Measurements from ENCODE around the gene TMC6. TPM values are rescaled to one million over a fixed set of nuclear protein-coding genes. Genes with fewer than 3 reads are reported as not detected.

The TMC6 gene
- total RNA-seq, 1 donor from 2014 or later = 19.6 TPM

- no peak overlapping the region for H3K27ac Mint-ChIP-seq (ENCODE audit: unreplicated experiment)
- DNase-seq (ENCODE audit: low spot score) = peak; percentile 60
- TF ChIP-seq, protein P1, sequence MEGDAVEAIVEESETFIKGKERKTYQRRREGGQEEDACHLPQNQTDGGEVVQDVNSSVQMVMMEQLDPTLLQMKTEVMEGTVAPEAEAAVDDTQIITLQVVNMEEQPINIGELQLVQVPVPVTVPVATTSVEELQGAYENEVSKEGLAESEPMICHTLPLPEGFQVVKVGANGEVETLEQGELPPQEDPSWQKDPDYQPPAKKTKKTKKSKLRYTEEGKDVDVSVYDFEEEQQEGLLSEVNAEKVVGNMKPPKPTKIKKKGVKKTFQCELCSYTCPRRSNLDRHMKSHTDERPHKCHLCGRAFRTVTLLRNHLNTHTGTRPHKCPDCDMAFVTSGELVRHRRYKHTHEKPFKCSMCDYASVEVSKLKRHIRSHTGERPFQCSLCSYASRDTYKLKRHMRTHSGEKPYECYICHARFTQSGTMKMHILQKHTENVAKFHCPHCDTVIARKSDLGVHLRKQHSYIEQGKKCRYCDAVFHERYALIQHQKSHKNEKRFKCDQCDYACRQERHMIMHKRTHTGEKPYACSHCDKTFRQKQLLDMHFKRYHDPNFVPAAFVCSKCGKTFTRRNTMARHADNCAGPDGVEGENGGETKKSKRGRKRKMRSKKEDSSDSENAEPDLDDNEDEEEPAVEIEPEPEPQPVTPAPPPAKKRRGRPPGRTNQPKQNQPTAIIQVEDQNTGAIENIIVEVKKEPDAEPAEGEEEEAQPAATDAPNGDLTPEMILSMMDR (IDR thresholded peaks at IDR 0.05) = no peak
- H3K36me3 Mint-ChIP-seq (ENCODE audit: low read depth) = no peaks in the 10 kb centered on the region
- H3K4me3 Mint-ChIP-seq (ENCODE audit: unreplicated experiment) = no peak overlapping the region
- peaks cover 35% of the 10 kb centered on the region for H3K4me1 Mint-ChIP-seq (ENCODE audit: low read depth)
- no peaks in the 10 kb centered on the region for H3K27me3 Mint-ChIP-seq (ENCODE audit: low read depth)
- no peaks in the 10 kb centered on the region for H3K9me3 Mint-ChIP-seq (ENCODE audit: low read depth)
Measured at GRCh38 chr17:78148286-78149016, 19.9 kb upstream of the TMC6 start.

GRCh38 chr17:78147315-78147998 is 18.9 kb upstream of the TMC6 start:
- no peaks in the 10 kb centered on the region for H3K27me3 Mint-ChIP-seq (ENCODE audit: low read depth)
- H3K9me3 Mint-ChIP-seq (ENCODE audit: low read depth) = no peaks in the 10 kb centered on the region
- H3K27ac Mint-ChIP-seq (ENCODE audit: unreplicated experiment) = no peak overlapping the region
- H3K36me3 Mint-ChIP-seq (ENCODE audit: low read depth) = no peaks in the 10 kb centered on the region
- DNase-seq (ENCODE audit: low spot score) = no peak
- no peak overlapping the region for H3K4me3 Mint-ChIP-seq (ENCODE audit: unreplicated experiment)
- TF ChIP-seq, protein P1 (IDR thresholded peaks at IDR 0.05) = no peak
- peaks cover 35% of the 10 kb centered on the region for H3K4me1 Mint-ChIP-seq (ENCODE audit: low read depth)

DNA sequence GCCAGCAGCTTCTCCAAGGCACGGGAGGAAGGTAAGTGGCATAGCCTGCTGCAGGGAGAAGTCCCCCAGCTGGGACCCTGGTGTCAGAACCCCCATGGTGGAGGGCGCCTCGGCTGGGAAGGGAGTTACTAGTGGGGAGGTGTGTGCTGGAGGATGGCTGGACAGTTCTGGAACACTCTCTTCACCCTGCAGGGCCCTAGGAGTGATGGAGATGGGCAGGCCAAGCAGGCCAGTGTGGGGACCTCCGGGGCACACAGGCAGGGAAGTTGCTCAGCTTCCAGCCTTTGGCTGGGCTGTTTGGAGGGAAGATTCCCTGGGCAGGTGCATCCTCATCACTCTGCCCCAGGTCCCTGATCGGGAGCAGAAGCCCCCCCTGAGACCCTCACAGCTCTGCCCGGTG is 18.3 kb upstream of the TMC6 start:
- no peaks in the 10 kb centered on the region for H3K36me3 Mint-ChIP-seq (ENCODE audit: low read depth)
- no peak overlapping the region for H3K27ac Mint-ChIP-seq (ENCODE audit: unreplicated experiment)
- no peak overlapping the region for H3K4me3 Mint-ChIP-seq (ENCODE audit: unreplicated experiment)
- peaks cover 34% of the 10 kb centered on the region for H3K4me1 Mint-ChIP-seq (ENCODE audit: low read depth)
- TF ChIP-seq, protein P1 (IDR thresholded peaks at IDR 0.05) = no peak
- H3K9me3 Mint-ChIP-seq (ENCODE audit: low read depth) = no peaks in the 10 kb centered on the region
- peak; percentile 62 for DNase-seq (ENCODE audit: low spot score)
- H3K27me3 Mint-ChIP-seq (ENCODE audit: low read depth) = no peaks in the 10 kb centered on the region

GRCh38 chr17:78146471-78146869 is 17.9 kb upstream of the TMC6 start:
- Mint-ChIP-seq H3K4me3 (ENCODE audit: unreplicated experiment) (no peak overlapping the region), H3K27ac (ENCODE audit: unreplicated experiment) (no peak overlapping the region), H3K9me3 (ENCODE audit: low read depth) (no peaks in the 10 kb centered on the region), H3K4me1 (ENCODE audit: low read depth) (peaks cover 30% of the 10 kb centered on the region), H3K36me3 (ENCODE audit: low read depth) (no peaks in the 10 kb centered on the region), H3K27me3 (ENCODE audit: low read depth) (no peaks in the 10 kb centered on the region)
- TF ChIP-seq, protein P1 (IDR thresholded peaks at IDR 0.05) = no peak
- DNase-seq (ENCODE audit: low spot score) = no peak

DNA sequence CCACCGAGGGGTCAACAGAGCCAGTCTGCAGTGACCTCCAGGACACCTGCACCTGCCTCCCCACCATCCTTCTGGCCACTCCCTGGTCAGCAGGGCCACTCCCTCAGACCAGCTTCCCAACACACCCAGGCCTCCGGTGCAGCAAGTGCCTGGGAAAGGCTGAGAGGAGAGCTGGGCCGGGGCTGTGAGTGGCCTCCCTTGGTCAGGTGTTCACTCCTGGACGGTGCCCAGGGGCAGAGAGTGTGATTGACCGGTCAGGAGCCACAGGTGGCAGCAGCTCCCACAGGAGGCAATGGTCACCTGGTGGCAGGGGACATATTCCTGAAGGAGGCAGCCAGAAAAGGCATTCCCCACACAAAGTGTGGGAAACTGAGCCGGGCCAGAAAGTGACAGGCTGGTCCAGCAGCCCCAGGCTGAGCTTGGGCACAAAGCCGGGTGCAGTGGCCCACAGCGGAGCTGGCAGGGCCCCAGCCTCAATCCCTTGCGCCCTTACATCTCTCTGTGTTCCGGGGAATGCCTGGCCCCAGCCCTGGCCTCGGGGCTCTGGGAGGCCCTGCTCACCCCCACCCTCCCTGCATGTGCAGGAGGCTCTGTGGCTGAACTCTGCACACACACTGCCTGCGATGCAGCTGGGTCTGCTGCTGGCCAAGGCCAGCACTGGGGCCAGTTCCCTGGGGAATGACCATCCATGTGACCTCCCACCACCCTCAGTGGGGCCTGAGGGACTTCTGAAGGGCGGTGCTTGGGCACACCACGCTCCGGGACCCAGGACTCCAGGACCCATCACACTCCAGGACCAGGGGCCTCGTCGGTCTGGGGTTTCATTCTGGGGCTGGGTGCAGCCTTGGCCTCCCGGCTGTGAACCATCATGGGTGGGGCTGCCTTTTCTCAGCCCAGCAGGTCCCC is 16.4 kb upstream of the TMC6 start:
- TF ChIP-seq, protein P1 (IDR thresholded peaks at IDR 0.05) = no peak
- DNase-seq (ENCODE audit: low spot score) = peak; percentile 84
- Mint-ChIP-seq H3K4me1 (ENCODE audit: low read depth) (peaks cover 23% of the 10 kb centered on the region), H3K9me3 (ENCODE audit: low read depth) (no peaks in the 10 kb centered on the region), H3K4me3 (ENCODE audit: unreplicated experiment) (no peak overlapping the region), H3K27ac (ENCODE audit: unreplicated experiment) (peak overlapping the region; percentile 84), H3K36me3 (ENCODE audit: low read depth) (no peaks in the 10 kb centered on the region), H3K27me3 (ENCODE audit: low read depth) (no peaks in the 10 kb centered on the region)
